Prostate gland (tissue), 2 donors: ENCODE data around the gene PRR5.

ENCODE experiments used
- CTCF ChIP-seq, 4 experiments: fragments of 200-600 bp in 2 of 4; fragments of 450-650 bp in 2 of 4; sonication (generic) in 2 of 4; IDR thresholded peaks; 1 replicate in 3 of 4; 2 replicates in 1 of 4; pipeline ENCODE4 v1.5.1; 2016 to 2019; ENCODE audit warnings: antibody characterized with exemption in 4 of 4, mild to moderate bottlenecking in 2 of 4, moderate library complexity in 2 of 4
- POLR2AphosphoS5 ChIP-seq: sonication (generic); formaldehyde crosslinking; IDR thresholded peaks from one replicate; pipeline ENCODE4 v1.6.1; 2017; ENCODE audit warnings: antibody characterized with exemption

GRCh38 chr22:44733426-44734106 is 31.6 kb downstream of the PRR5 start:
- TF ChIP-seq CTCF (IDR thresholded peaks at IDR 0.05), result no peak
- TF ChIP-seq POLR2AphosphoS5, result no peak
